KMS-11 (cell line): Measurements from ENCODE around the gene TULP4.

Experiments used
- H2AFZ ChIP-seq: fragments of 200-600 bp; sonication (generic); 2 replicates; pipeline ENCODE4 v1.6.1; 2016; ENCODE audit warnings: antibody characterized with exemption, mixed run types, low read depth
- H3K27ac ChIP-seq: fragments of 200-600 bp; sonication (generic); 2 replicates; pipeline ENCODE4 v1.6.1; 2016; ENCODE audit warnings: mild to moderate bottlenecking, mixed run types
- H3K27me3 ChIP-seq: fragments of 200-600 bp; sonication (generic); 2 replicates; pipeline ENCODE4 v1.6.1; 2017; ENCODE audit warnings: mild to moderate bottlenecking, low read depth, mixed run types, moderate library complexity; ENCODE audit not compliant: insufficient read depth
- H3K36me3 ChIP-seq: fragments of 200-600 bp; sonication (generic); 2 replicates; pipeline ENCODE4 v1.6.1; 2017; ENCODE audit warnings: mild to moderate bottlenecking, mixed run types; ENCODE audit not compliant: insufficient read depth
- H3K4me1 ChIP-seq: fragments of 200-600 bp; sonication (generic); 2 replicates; pipeline ENCODE4 v1.6.1; 2016; ENCODE audit warnings: mild to moderate bottlenecking, low read depth, mixed run types; ENCODE audit not compliant: poor library complexity, severe bottlenecking
- H3K4me2 ChIP-seq: fragments of 200-600 bp; sonication (generic); 2 replicates; pipeline ENCODE4 v1.7.0; 2016; ENCODE audit warnings: mild to moderate bottlenecking, mixed run types
- H3K4me3 ChIP-seq: fragments of 200-600 bp; sonication (generic); IDR thresholded peaks from 2 replicates; pipeline ENCODE4 v1.6.1; 2017; ENCODE audit warnings: low read depth, low read length, mixed read lengths; ENCODE audit not compliant: insufficient read depth
- H3K79me2 ChIP-seq: fragments of 200-600 bp; sonication (generic); 2 replicates; pipeline ENCODE4 v1.6.1; 2016; ENCODE audit warnings: low read depth, mixed run types; ENCODE audit not compliant: insufficient read depth
- H3K9ac ChIP-seq: fragments of 200-600 bp; sonication (generic); 2 replicates; pipeline ENCODE4 v1.6.1; 2016; ENCODE audit warnings: mild to moderate bottlenecking, mixed run types
- H4K20me1 ChIP-seq: fragments of 200-600 bp; sonication (generic); 2 replicates; pipeline ENCODE4 v1.6.1; 2016; ENCODE audit warnings: mild to moderate bottlenecking, mixed run types; ENCODE audit not compliant: insufficient read depth
- TF ChIP-seq, protein P1 (sequence below): fragments of 200-600 bp; sonication (generic); conservative IDR thresholded peaks from 2 replicates; pipeline ENCODE4 v1.6.1; 2017; ENCODE audit warnings: low read depth, mild to moderate bottlenecking, antibody characterized with exemption, low read length, moderate library complexity, mixed read lengths

TULP4 gene

DNA sequence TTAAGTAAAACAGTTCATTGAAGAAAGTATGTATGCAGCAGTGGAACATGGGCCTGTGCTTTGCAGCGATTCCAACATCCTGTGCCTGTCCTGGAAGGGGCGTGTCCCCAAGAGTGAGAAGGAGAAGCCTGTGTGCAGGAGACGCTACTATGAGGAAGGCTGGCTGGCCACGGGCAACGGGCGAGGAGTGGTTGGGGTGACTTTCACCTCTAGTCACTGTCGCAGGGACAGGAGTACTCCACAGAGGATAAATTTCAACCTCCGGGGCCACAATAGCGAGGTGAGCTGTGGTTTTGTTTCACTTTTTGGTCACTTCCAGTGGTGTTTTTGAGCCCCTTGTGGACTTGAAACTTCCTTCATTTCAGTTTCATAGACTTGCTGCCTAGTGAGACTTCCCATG, 1.7 kb downstream of the TULP4 start:
- peaks cover 16% of the 10 kb centered on the region for H3K4me1 ChIP-seq
- peak overlapping the region; percentile 18; the same call in 1 of the 2 replicates for H3K4me2 ChIP-seq
- H2AFZ ChIP-seq: no peak overlapping the region
- no peak overlapping the region for H3K4me3 ChIP-seq
- H3K36me3 ChIP-seq: no peaks in the 10 kb centered on the region
- H3K27me3 ChIP-seq: no peaks in the 10 kb centered on the region
- no peak overlapping the region for H3K27ac ChIP-seq
- no peak overlapping the region for H3K9ac ChIP-seq
- H3K79me2 ChIP-seq: no peaks in the 10 kb centered on the region; the same call in 1 of the 2 replicates
- TF ChIP-seq, protein P1, sequence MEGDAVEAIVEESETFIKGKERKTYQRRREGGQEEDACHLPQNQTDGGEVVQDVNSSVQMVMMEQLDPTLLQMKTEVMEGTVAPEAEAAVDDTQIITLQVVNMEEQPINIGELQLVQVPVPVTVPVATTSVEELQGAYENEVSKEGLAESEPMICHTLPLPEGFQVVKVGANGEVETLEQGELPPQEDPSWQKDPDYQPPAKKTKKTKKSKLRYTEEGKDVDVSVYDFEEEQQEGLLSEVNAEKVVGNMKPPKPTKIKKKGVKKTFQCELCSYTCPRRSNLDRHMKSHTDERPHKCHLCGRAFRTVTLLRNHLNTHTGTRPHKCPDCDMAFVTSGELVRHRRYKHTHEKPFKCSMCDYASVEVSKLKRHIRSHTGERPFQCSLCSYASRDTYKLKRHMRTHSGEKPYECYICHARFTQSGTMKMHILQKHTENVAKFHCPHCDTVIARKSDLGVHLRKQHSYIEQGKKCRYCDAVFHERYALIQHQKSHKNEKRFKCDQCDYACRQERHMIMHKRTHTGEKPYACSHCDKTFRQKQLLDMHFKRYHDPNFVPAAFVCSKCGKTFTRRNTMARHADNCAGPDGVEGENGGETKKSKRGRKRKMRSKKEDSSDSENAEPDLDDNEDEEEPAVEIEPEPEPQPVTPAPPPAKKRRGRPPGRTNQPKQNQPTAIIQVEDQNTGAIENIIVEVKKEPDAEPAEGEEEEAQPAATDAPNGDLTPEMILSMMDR: no peak
- no peaks in the 10 kb centered on the region for H4K20me1 ChIP-seq

DNA sequence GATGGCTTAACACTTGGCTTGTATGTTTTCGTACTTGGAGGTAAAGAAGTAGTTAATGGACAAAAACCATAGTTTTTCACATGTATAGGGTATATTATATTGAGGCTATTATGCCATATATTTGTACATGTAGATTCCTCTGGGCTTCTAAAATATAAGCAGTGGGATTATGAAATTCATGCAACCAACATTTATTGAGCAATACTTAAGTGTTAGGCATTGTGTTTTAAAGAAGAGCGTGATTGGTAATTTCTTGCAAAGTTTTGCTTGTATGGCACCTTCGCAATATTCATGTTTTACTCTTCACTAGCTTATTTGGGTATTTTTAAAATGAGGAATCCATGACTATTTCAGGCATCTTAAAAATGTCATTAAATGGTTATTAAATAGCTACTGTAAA, 2.5 kb downstream of the TULP4 start:
- no peaks in the 10 kb centered on the region for H3K36me3 ChIP-seq
- H3K27me3 ChIP-seq: no peaks in the 10 kb centered on the region
- no peak overlapping the region for H3K27ac ChIP-seq
- H4K20me1 ChIP-seq: no peaks in the 10 kb centered on the region
- H3K4me2 ChIP-seq: no peak overlapping the region
- H2AFZ ChIP-seq: no peak overlapping the region
- H3K4me1 ChIP-seq: peaks cover 16% of the 10 kb centered on the region
- no peak overlapping the region for H3K4me3 ChIP-seq
- H3K79me2 ChIP-seq: no peaks in the 10 kb centered on the region; the same call in 1 of the 2 replicates
- H3K9ac ChIP-seq: no peak overlapping the region
- TF ChIP-seq, protein P1: no peak

DNA sequence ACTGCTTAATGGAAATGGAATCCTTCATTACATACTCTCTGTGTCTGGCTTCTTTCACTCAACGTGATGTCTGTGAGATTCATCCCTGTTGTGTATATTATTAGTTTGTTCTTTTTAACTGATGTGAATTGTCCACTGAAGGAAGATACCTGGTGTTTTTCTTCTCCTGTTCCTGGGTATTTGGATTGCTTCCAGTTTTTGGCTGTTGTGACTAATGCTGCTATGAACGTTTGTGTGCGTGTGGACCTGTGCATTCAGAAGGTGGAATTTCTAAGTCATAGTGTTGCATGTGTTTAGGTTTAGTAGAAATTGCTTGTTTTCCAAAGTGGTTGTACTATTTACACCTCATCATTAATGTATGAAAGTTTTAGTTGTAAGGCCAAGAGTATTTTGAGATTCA, 3.8 kb downstream of the TULP4 start:
- H3K4me1 ChIP-seq: peaks cover 16% of the 10 kb centered on the region

DNA sequence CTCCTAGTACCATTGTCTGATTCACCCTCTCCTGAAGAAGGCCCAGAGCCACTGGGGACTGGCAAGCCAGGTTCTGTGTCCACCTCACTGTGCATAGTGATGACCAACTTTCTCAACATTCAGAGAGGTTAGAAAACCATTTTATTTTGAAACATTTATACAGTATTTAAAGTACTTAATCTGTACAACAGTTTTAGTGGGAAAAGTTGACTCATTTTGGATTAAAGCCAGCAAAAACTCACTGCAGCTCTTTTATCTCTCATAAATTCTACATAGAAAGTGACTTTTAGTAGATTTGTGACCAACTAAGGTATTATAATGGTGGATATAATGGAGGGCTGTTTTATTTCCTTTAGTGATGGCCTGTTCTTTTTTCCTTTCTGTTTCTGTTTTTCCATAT, 9.7 kb downstream of the TULP4 start:
- Histone ChIP-seq H3K4me2 (no peak overlapping the region), H3K36me3 (no peaks in the 10 kb centered on the region)

More for the DNA sequence above, 3.8 kb downstream of the TULP4 start:
- Histone ChIP-seq H2AFZ (no peak overlapping the region), H3K4me3 (no peak overlapping the region), H3K9ac (no peak overlapping the region), H3K27me3 (no peaks in the 10 kb centered on the region), H3K27ac (no peak overlapping the region), H3K79me2 (no peaks in the 10 kb centered on the region; the same call in 1 of the 2 replicates), H3K36me3 (no peaks in the 10 kb centered on the region), H4K20me1 (no peaks in the 10 kb centered on the region), H3K4me2 (no peak overlapping the region)
- TF ChIP-seq, protein P1: no peak

More for the DNA sequence above, 9.7 kb downstream of the TULP4 start:
- Histone ChIP-seq H3K27me3 (no peaks in the 10 kb centered on the region), H4K20me1 (no peaks in the 10 kb centered on the region), H3K4me1 (peaks cover 49% of the 10 kb centered on the region), H3K27ac (no peak overlapping the region), H3K79me2 (peaks cover 26% of the 10 kb centered on the region), H2AFZ (no peak overlapping the region), H3K9ac (no peak overlapping the region), H3K4me3 (no peak overlapping the region)
- TF ChIP-seq, protein P1: no peak
